Measurements from ENCODE around the gene CTBP2. TPM values are rescaled to one million over a fixed set of nuclear protein-coding genes. Genes with fewer than 3 reads are reported as not detected.

The CTBP2 gene
- total RNA-seq, 1 donor from 2014 or later: 0.16 TPM

GRCh38 chr10:125007436-125007835 lies 152.9 kb downstream of the CTBP2 start:
- Mint-ChIP-seq H3K4me1 (no peaks in the 10 kb centered on the region), H3K4me3 (no peak overlapping the region), H3K36me3 (ENCODE audit: low read depth) (no peaks in the 10 kb centered on the region), H3K27ac (no peak overlapping the region), H3K9me3 (no peaks in the 10 kb centered on the region), H3K27me3 (peaks cover 8% of the 10 kb centered on the region)
- intact Hi-C loops (cut with micrococcal nuclease): no loop called here
- no peak for DNase-seq

- Mint-ChIP-seq H3K4me1 (no peaks in the 10 kb centered on the region), H3K27me3 (peaks cover 8% of the 10 kb centered on the region), H3K27ac (no peak overlapping the region), H3K9me3 (no peaks in the 10 kb centered on the region), H3K4me3 (no peak overlapping the region), H3K36me3 (ENCODE audit: low read depth) (no peaks in the 10 kb centered on the region)
- intact Hi-C loops (cut with micrococcal nuclease): no loop called here
- DNase-seq: no peak
Measured at GRCh38 chr10:125006921-125007426, 153.4 kb downstream of the CTBP2 start.

- H3K4me3 Mint-ChIP-seq: no peak overlapping the region
- no peaks in the 10 kb centered on the region for H3K4me1 Mint-ChIP-seq
- intact Hi-C loops (cut with micrococcal nuclease): no loop called here
- DNase-seq: no peak
- H3K27ac Mint-ChIP-seq: no peak overlapping the region
- H3K9me3 Mint-ChIP-seq: no peaks in the 10 kb centered on the region
- H3K36me3 Mint-ChIP-seq (ENCODE audit: low read depth): no peaks in the 10 kb centered on the region
- H3K27me3 Mint-ChIP-seq: peaks cover 8% of the 10 kb centered on the region
Measured at GRCh38 chr10:125006188-125006680, 154.1 kb downstream of the CTBP2 start.

DNA sequence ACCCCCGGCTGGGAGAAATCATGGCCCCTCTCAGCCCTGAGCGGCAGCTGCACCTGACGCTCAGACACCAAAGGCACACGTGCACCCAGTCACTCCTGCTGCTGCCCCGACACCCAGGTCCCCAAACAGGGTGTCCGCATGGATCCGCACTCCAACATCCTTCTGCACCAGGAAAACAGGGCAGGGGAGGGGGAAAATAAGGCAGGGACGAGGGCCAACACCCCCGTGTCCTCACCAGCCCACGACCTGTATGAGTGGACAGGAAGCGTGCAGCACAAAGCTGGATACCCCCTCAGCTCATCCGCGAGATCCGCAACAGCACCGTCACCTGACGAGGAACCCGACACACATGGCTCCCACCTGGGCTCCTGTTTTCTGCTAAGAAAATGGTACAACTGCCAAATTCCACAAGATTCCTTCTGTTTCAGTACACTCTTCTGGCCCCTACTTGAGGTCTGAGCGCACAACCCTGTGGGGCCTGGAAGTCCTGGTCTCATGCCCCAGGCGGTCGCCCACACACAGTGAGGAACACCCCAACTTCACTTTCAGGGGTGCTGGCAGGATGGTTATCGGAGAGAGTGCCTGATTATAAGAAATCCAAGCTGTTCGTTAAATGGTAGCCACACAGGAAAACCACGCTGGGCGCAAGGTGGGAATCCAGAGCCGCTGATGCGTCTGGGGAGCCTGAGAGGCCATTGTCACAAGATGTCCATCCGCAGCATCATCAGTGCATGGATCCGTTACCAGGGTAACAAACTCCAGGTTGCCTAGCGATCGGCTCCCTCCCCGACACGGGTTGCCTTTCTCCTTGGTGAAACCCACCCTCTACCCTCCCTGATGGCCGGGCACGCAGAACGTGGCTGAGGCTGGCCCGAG lies 154.8 kb downstream of the CTBP2 start:
- H3K9me3 Mint-ChIP-seq: no peaks in the 10 kb centered on the region
- intact Hi-C loops (cut with micrococcal nuclease): no loop called here
- no peaks in the 10 kb centered on the region for H3K36me3 Mint-ChIP-seq (ENCODE audit: low read depth)
- no peak overlapping the region for H3K27ac Mint-ChIP-seq
- H3K4me1 Mint-ChIP-seq: no peaks in the 10 kb centered on the region
- DNase-seq: no peak
- peaks cover 6% of the 10 kb centered on the region for H3K27me3 Mint-ChIP-seq
- no peak overlapping the region for H3K4me3 Mint-ChIP-seq

DNA sequence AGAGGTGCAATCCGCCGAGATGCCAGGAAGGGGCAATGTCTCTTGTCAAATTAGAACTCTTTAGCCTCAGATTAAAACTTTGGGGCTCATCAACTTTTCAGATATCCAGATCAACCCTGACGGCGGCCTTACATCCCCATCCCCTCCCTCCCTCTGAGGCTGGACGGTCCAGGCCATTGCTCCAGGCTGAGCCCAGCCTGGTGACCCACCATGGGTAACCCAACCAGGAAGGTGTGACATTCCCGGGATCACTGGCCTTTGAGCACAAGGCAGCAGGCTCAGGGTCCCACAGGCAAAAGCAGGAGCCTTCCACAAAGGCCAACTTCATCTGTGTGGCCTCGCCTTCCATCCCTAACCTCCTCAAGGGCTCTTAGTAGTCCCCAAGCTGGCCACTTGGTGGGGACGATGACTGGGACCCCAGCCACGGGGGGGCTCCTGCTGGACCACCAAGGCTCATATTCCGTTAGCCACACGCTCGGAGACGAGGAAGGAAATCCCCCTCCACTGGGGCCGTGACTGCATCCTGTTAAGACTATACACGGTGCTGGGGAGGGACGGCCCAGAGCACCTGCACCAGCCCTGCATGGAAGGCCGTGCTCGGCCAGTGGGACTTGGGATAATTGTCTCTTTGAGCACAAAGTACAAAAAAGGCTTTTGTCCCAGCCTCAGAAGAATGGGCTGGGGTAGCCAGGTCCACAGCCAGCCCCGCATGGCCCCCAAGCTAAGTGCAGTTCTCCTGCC lies 155.6 kb downstream of the CTBP2 start:
- Mint-ChIP-seq H3K9me3 (no peaks in the 10 kb centered on the region), H3K36me3 (ENCODE audit: low read depth) (no peaks in the 10 kb centered on the region), H3K27ac (no peak overlapping the region), H3K4me1 (no peaks in the 10 kb centered on the region), H3K27me3 (peaks cover 1% of the 10 kb centered on the region), H3K4me3 (no peak overlapping the region)
- DNase-seq: no peak
- intact Hi-C loops (cut with micrococcal nuclease): no loop called here

- intact Hi-C loops (cut with micrococcal nuclease): no loop called here
- Mint-ChIP-seq H3K27ac (no peak overlapping the region), H3K36me3 (ENCODE audit: low read depth) (no peaks in the 10 kb centered on the region), H3K4me3 (no peak overlapping the region), H3K9me3 (no peaks in the 10 kb centered on the region), H3K4me1 (no peaks in the 10 kb centered on the region), H3K27me3 (no peaks in the 10 kb centered on the region)
- no peak for DNase-seq
Measured at GRCh38 chr10:125003901-125004467, 156.4 kb downstream of the CTBP2 start.

DNA sequence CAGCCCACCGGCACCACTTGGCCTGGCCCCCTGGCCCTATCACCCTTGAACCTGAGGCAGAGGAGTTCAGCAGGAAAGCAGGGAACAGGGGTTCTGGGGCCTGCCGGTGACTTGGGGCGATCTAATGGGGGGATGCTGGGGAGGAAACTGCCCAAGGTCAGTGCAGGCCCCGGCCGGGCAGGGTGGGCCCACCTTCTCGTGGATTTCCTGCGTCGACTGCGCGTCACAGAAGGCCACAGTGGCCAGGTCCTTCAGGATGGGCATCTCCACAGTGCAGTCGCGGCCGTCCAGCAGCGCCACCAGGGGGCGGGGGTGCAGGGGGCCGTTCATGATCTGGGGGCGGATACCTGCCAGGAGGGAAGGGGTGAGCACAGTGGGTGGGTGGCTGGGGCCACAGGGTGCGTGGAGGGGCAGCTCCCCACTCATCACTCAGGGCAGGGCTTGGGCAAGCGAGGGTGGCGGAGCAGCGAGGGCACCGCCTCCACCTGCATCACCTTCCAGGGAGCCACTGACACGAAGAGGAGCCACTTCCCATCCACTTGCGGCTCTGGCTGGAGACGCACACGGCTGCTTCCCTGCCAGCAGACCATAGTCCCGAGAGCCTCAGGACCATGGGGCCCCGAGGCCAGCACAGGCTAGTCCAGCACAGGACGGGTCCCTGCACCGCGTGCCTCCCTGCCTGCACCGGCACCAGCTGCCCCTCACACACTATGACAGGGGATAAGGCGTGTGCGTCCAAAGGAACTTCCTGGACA lies 157.0 kb downstream of the CTBP2 start:
- Mint-ChIP-seq H3K27me3 (no peaks in the 10 kb centered on the region), H3K36me3 (ENCODE audit: low read depth) (no peaks in the 10 kb centered on the region), H3K9me3 (no peaks in the 10 kb centered on the region), H3K4me1 (no peaks in the 10 kb centered on the region), H3K4me3 (no peak overlapping the region), H3K27ac (no peak overlapping the region)
- intact Hi-C loops (cut with micrococcal nuclease): no loop called here
- DNase-seq: no peak

DNA sequence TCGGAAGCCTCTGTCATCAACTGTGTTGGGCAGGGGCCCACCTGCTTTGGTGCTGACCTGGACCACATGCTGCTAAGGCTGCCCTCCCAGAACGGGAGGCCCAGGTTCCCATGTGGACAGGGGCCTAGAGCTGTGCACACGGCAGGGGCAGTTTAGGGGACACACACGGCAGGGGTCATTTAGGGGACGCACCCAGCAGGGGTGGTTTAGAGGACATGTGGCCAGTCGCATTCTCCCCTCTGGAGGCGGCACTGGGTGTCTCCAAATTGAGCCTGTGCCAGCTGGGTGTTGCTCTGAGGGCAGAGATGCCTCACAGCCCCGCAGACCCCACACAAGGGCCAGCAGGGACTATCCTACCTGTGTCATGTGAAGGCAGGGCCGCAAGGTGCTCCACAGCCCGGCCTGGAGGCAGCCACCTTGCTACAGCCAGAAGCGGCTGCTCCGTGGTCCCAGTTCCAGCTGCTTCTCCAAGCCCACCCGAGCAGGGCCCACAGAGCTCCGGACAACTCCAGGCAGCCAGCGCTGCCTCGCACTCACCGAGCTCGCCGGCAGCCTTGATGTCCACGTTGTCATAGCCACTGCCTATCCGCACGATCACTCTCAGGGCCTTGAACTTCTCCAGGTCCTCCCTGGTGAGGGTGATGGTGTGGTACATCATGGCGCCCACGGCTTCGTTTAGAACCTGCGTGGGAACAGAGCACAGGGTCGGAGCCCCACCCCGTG lies 157.8 kb downstream of the CTBP2 start:
- DNase-seq: no peak
- Mint-ChIP-seq H3K4me1 (no peaks in the 10 kb centered on the region), H3K9me3 (no peaks in the 10 kb centered on the region), H3K27ac (no peak overlapping the region), H3K36me3 (ENCODE audit: low read depth) (no peaks in the 10 kb centered on the region), H3K27me3 (no peaks in the 10 kb centered on the region), H3K4me3 (no peak overlapping the region)
- intact Hi-C loops (cut with micrococcal nuclease): no loop called here

DNA sequence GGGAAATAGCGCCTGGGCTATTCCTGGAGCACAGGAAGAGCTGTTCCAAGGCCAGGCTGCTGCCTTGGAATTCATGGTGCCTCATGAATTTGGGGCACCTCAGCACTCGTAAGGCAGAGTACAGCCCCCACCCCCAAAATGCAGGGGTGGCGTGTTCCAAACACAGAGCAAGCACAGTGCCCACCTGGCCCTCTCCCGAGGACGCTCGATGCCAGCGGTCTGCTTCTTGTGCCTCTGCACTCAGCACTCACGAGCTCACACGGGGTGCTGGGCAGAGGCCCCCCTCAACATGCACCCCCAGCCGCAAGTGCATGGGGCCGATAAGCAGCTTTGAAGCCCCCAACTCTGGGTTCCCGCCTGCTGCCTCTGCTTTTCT lies 158.3 kb downstream of the CTBP2 start:
- Mint-ChIP-seq H3K4me3 (no peak overlapping the region), H3K4me1 (no peaks in the 10 kb centered on the region), H3K36me3 (ENCODE audit: low read depth) (no peaks in the 10 kb centered on the region), H3K27me3 (no peaks in the 10 kb centered on the region), H3K9me3 (no peaks in the 10 kb centered on the region), H3K27ac (no peak overlapping the region)
- DNase-seq: no peak
- intact Hi-C loops (cut with micrococcal nuclease): no loop called here

DNA sequence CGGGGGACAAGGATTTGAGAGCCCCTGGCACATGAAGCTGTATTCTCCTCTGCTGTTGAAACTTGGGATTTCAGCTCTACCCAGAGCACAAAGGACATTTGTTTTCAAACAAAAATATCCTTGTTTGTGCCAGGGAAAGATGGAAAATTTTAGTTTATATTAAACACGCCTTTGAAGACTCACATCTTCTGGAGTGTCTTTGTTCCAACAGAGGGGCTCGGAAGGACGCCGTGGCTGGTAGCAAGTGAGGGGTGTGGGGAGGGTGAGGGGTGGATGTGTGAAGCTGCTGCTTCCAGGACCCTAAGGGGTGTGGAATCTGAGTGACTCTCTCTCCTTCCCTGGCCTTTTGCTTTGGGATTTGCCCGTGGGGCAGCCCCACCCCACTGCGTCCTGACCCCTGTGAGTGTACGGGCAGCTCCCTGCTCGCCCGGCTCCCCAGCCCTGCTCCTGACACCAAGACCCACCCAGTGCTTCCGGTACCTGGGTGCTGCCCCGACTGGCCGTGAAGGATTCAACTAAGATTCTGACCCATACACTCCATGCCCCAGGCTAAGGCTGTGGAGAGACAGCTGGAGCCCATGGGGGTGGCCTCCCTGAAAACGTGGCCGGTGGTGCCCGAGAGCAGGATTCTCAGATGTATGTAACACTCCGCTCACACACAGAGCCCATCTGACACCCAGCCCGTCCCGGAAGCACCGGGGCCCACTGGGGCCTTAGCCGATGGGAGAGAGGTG lies 158.9 kb downstream of the CTBP2 start:
- DNase-seq: no peak
- no peak overlapping the region for H3K27ac Mint-ChIP-seq
- intact Hi-C loops (cut with micrococcal nuclease): no loop called here
- H3K36me3 Mint-ChIP-seq (ENCODE audit: low read depth): no peaks in the 10 kb centered on the region
- no peaks in the 10 kb centered on the region for H3K9me3 Mint-ChIP-seq
- no peak overlapping the region for H3K4me3 Mint-ChIP-seq
- no peaks in the 10 kb centered on the region for H3K4me1 Mint-ChIP-seq
- H3K27me3 Mint-ChIP-seq: no peaks in the 10 kb centered on the region

- Mint-ChIP-seq H3K36me3 (ENCODE audit: low read depth) (no peaks in the 10 kb centered on the region), H3K4me3 (no peak overlapping the region), H3K9me3 (no peaks in the 10 kb centered on the region), H3K27ac (no peak overlapping the region), H3K27me3 (no peaks in the 10 kb centered on the region), H3K4me1 (no peaks in the 10 kb centered on the region)
- DNase-seq: no peak
- intact Hi-C loops (cut with micrococcal nuclease): no loop called here
Measured at GRCh38 chr10:125000366-125001312, 159.7 kb downstream of the CTBP2 start.

Measured in activated CD4-positive, alpha-beta T cell treated with anti-CD3 and anti-CD28 coated beads, Interleukin-2, amount 10 ng/mL, durations not matched to agents 24 days and 14 days (primary cell).